HepG2 (cell line): ENCODE results near the gene C4B. TPM values are rescaled to one million over a fixed set of nuclear protein-coding genes. Genes with fewer than 3 reads are reported as not detected.

Source experiments
- AKNA ChIP-seq: sonication (generic); formaldehyde crosslinking; IDR thresholded peaks from 2 replicates; pipeline ENCODE4 v1.4.0; 2020; ENCODE audit warnings: missing genetic modification reagents, borderline replicate concordance
- ARNTL ChIP-seq: sonication (generic); formaldehyde crosslinking; IDR thresholded peaks from 2 replicates; pipeline ENCODE4 v1.4.0; 2020; ENCODE audit warnings: mild to moderate bottlenecking, missing genetic modification reagents
- ELF3 ChIP-seq: IDR thresholded peaks from 2 replicates; pipeline ENCODE4 v1.6.1; 2016; ENCODE audit warnings: missing genetic modification reagents, missing compliant biosample characterization
- FOXO4 ChIP-seq: sonication (generic); formaldehyde crosslinking; conservative IDR thresholded peaks from 2 replicates; pipeline ENCODE4 v1.8.1; 2023; ENCODE audit warnings: missing genetic modification reagents
- HNRNPL ChIP-seq: fragments of 200-400 bp; formaldehyde crosslinking; IDR thresholded peaks from 2 replicates; pipeline ENCODE4 v1.6.1; 2017; ENCODE audit warnings: mild to moderate bottlenecking, low read depth, low read length
- HOXA3 ChIP-seq: sonication (generic); formaldehyde crosslinking; IDR thresholded peaks from 2 replicates; pipeline ENCODE4 v1.5.0; 2020; ENCODE audit warnings: missing genetic modification reagents
- KDM4B ChIP-seq: sonication (generic); formaldehyde crosslinking; IDR thresholded peaks from 2 replicates; pipeline ENCODE4 v1.4.0; 2020; ENCODE audit warnings: missing genetic modification reagents
- MED8 ChIP-seq: sonication (generic); formaldehyde crosslinking; IDR thresholded peaks from 2 replicates; pipeline ENCODE4 v1.8.1; 2023; ENCODE audit warnings: mild to moderate bottlenecking, missing genetic modification reagents; ENCODE audit not compliant: insufficient replicate concordance
- MXD3 ChIP-seq: IDR thresholded peaks from 2 replicates; pipeline ENCODE4 v1.6.1; 2016; ENCODE audit warnings: mild to moderate bottlenecking, missing biosample characterization, missing genetic modification reagents
- PLRG1 ChIP-seq: fragments of 450-650 bp; conservative IDR thresholded peaks from 2 replicates; pipeline ENCODE4 v1.6.1; 2016
- SOX13 ChIP-seq, 3 experiments: fragments of 450-650 bp in 1 of 3; sonication (generic) in 1 of 3; formaldehyde crosslinking in 1 of 3; IDR thresholded peaks in 2 of 3; conservative IDR thresholded peaks in 1 of 3; 2 replicates each; pipeline versions ENCODE4 v1.5.0 to v1.6.1; 2016 to 2020; ENCODE audit warnings: antibody characterized with exemption in 1 of 3, mild to moderate bottlenecking in 1 of 3, missing compliant biosample characterization in 1 of 3, missing genetic modification reagents in 1 of 3, moderate library complexity in 1 of 3
- SRSF4 ChIP-seq: fragments of 200-400 bp; formaldehyde crosslinking; IDR thresholded peaks from one replicate; pipeline ENCODE4 v1.6.1; 2018; ENCODE audit warnings: mild to moderate bottlenecking, low read depth, low read length, moderate library complexity; ENCODE audit not compliant: poor library complexity, severe bottlenecking
- SSRP1 ChIP-seq: IDR thresholded peaks from 2 replicates; pipeline ENCODE4 v1.6.1; 2016; ENCODE audit warnings: control low read depth
- WIZ ChIP-seq: sonication (generic); formaldehyde crosslinking; IDR thresholded peaks from 2 replicates; pipeline ENCODE4 v1.5.1; 2020; ENCODE audit warnings: mild to moderate bottlenecking, missing genetic modification reagents
- ZFP82 ChIP-seq: sonication (generic); formaldehyde crosslinking; IDR thresholded peaks from 2 replicates; pipeline ENCODE4 v1.5.1; 2020; ENCODE audit warnings: mild to moderate bottlenecking, missing genetic modification reagents, borderline replicate concordance
- ZNF124 ChIP-seq: sonication (generic); formaldehyde crosslinking; IDR thresholded peaks from 2 replicates; pipeline ENCODE4 v1.4.0; 2020; ENCODE audit warnings: missing genetic modification reagents
- ZNF143 ChIP-seq: sonication (generic); formaldehyde crosslinking; IDR thresholded peaks from 2 replicates; pipeline ENCODE4 v1.4.0; 2020; ENCODE audit warnings: missing genetic modification reagents
- ZNF432 ChIP-seq: sonication (generic); formaldehyde crosslinking; IDR thresholded peaks from 2 replicates; pipeline ENCODE4 v1.5.0; 2020; ENCODE audit warnings: missing genetic modification reagents, mild to moderate bottlenecking, borderline replicate concordance
- ZNF484 ChIP-seq: sonication (generic); formaldehyde crosslinking; IDR thresholded peaks from 2 replicates; pipeline ENCODE4 v1.5.1; 2020; ENCODE audit warnings: mild to moderate bottlenecking, low read depth, missing genetic modification reagents, borderline replicate concordance
- ZNF761 ChIP-seq: sonication (generic); formaldehyde crosslinking; conservative IDR thresholded peaks from 2 replicates; pipeline ENCODE4 v1.4.0; 2020; ENCODE audit warnings: mild to moderate bottlenecking, missing genetic modification reagents
- polyA plus RNA-seq, 8 experiments: library from polyadenylated mRNA; depleted of rRNA in 3 of 8; stranded (reverse) in 7 of 8; unstranded in 1 of 8; fragments of >200 nt; fragmentation: Illumina TruSeq in 4 of 8; extraction: Trizol in 4 of 8; gene quantifications; 2 replicates each; pipeline versions ENCODE4 v1.2.1 to v1.2.3, GENCODE V29; 2011 to 2016; ENCODE audit warnings: low read depth in 4 of 8, missing spikeins in 1 of 8, mixed read lengths in 1 of 8; ENCODE audit not compliant: insufficient read depth in 1 of 8
- total RNA-seq, 5 experiments: library from RNA; depleted of rRNA; stranded (reverse); fragments of >200 nt; fragmentation: Illumina TruSeq; extraction: Trizol; gene quantifications; 2 replicates each; pipeline ENCODE4 v1.2.3, GENCODE V29; 2016; ENCODE audit warnings: low read depth in 1 of 5
- TF ChIP-seq, protein P1 (sequence below): sonication (generic); formaldehyde crosslinking; IDR thresholded peaks from 2 replicates; pipeline ENCODE4 v1.8.1; 2023; ENCODE audit warnings: mild to moderate bottlenecking, inconsistent platforms, moderate library complexity, missing genetic modification reagents, borderline replicate concordance

The C4B gene
- total and polyA plus RNA-seq, 2 of the 13 experiments (the other 11 are each of a cell fraction or from before 2014, with no cell fraction given): 167 to 538 TPM

DNA sequence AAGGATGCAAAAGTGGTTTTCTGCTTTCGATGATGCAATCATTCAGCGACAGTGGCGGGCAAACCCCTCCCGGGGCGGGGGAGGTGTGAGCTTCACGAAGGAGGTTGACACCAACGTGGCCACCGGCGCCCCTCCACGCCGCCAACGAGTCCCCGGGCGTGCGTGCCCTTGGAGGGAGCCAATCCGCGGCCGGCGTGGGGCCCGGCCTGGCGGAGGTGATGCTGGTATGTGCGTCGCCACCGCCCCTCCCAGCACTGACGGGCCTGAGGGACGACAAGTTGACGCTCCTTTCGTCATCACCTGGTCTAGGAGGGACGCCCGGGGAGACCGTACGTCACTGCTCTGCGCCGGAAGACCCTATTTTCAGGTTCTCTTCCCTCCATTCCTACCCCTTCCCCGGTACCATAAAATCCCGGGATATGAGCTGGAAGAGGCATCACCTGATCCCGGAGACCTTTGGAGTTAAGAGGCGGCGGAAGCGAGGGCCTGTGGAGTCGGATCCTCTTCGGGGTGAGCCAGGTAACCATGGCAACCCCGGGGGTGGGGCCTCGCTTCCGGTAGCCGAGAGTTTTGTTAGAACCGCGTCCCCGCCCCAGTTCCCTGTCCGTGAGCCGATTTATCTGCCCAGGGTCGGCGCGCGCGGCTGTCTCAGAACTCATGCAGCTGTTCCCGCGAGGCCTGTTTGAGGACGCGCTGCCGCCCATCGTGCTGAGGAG lies 42.4 kb upstream of the C4B start, which contains the start of gene DXO (continued):
- TF ChIP-seq MED8 (CRISPR knock-in tag) (no peak), SOX13 (IDR thresholded peaks at IDR 0.05) (no peak), SOX13 (CRISPR knock-in tag; conservative IDR thresholded peaks at IDR 0.05 in 1 of 2, IDR thresholded peaks at IDR 0.05 in 1 of 2) (peak in 1 of 2 experiments; percentile 48; a peak in 1 of 4 replicates), MXD3 (CRISPR knock-in tag) (peak; percentile 66), ARNTL (CRISPR knock-in tag) (peak; percentile 57), ZNF432 (CRISPR knock-in tag) (no peak), ELF3 (CRISPR knock-in tag) (peak; percentile 47; the same call in 1 of the 2 replicates), KDM4B (peak; percentile 96), ZNF143 (CRISPR knock-in tag) (peak; percentile 65), HNRNPL (peak; percentile 70; the same call in 1 of the 2 replicates), PLRG1 (no peak), AKNA (no peak), ZNF484 (CRISPR knock-in tag) (no peak), ZNF761 (CRISPR knock-in tag) (peak; percentile 82; the same call in 1 of the 2 replicates), ZFP82 (CRISPR knock-in tag) (no peak), ZNF124 (CRISPR knock-in tag) (peak; percentile 70; the same call in 1 of the 2 replicates), SRSF4 (no peak), SSRP1 (CRISPR knock-in tag) (no peak; the same call in 1 of the 2 replicates), FOXO4 (CRISPR knock-in tag) (no peak; the same call in 1 of the 2 replicates), HOXA3 (CRISPR knock-in tag) (peak; percentile 100), WIZ (CRISPR knock-in tag) (no peak; the same call in 1 of the 2 replicates)
- TF ChIP-seq, protein P1, sequence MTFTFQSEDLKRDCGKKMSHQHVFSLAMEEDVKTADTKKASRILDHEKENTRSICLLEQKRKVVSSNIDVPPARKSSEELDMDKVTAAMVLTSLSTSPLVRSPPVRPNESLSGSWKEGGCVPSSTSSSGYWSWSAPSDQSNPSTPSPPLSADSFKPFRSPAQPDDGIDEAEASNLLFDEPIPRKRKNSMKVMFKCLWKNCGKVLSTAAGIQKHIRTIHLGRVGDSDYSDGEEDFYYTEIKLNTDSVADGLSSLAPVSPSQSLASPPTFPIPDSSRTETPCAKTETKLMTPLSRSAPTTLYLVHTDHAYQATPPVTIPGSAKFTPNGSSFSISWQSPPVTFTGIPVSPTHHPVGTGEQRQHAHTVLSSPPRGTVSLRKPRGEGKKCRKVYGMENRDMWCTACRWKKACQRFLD (CRISPR knock-in tag): peak; percentile 84; the same call in 1 of the 2 replicates
